ENCODE measurements around the gene TMEM243.
"Not testable (repeated sequence)": the region's sequence is repeated elsewhere in the genome, so short reads cannot be mapped to it uniquely, and the experiment has no call there.

Gene TMEM243

DNA sequence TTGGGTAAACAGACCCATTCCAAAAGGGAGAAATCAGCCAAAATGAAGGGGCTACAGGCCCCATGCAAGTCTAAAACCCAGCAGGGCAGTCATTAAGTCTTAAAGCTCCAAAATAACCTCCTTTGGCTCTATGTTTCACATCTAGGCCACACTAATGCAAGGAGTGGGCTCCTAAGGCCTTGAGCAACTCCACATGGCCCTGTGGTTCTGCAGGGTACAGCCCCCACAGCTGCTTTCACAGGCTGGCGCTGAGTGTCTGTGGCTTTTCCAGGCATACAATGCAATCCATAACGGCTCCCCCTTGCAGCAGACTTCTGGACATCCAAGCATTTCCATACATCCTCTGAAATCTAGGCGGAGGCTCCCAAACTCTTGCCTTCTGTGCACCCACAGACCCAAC lies 9.0 kb downstream of the TMEM243 start:
- no peak for DNase-seq

DNA sequence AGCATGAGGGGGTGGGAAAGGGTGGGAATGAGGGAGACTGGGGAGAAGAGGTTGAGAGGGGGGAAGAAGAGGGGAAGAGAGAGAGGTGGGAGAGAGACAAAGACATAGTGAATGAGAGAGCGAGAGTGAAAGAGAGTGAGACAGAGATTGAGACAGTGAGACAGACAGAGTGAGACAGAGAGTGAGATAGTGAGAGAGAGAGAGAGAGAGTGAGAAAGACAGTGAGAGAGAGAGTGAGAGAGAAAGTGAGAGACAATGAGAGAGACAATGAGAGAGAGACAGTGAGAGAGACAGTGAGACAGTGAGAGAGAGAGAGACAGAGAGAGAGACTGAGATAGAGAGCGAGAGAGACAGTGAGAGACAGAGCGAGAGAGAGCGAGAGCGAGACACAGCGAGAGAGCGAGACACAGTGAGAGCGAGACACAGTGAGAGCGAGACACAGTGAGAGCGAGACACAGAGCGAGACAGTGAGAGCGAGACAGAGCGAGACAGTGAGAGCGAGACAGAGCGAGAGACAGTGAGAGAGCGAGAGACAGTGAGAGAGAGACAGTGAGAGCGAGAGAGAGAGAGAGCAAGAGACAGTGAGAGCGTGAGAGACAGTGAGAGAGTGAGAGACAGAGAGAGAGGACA lies 10.1 kb downstream of the TMEM243 start:
- no peak for DNase-seq

DNA sequence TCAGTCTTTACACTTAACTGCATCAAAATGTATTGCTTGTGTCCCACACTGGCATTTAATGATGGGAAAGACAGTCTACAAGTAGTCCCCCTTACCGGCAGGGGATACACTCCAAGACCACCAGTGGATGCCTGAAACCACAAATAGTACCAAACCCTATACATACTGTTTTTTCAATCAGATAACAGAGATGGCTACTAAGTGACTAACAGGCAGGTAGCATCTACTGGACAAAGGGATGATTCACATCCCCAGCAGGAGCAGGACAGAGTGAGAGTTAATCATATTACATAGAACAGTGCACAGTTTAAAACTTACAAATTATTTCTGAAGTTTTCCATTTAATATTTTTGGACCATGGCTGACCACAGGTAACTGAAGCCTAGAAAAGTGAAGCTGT lies 13.2 kb downstream of the TMEM243 start:
- DNase-seq = no peak

DNA sequence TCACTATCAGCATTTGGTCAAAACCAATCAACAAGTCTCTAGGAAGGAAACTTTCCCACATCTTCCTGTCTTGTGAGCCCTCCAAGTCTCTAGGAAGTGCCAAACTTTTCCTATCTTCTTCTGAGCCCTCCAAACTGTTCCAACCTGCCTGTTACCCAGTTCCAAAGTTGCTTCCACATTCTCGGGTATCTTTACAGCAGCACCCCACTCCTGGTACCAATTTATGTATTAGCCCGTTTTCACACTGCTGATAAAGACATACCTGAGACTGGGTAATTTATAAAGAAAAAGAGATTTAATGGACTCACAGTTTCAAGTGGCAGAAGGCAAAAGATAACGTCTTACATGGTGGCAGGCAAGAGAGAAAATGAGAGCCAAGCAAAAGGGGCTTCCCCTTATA lies 13.8 kb downstream of the TMEM243 start:
- DNase-seq = not testable (repeated sequence)

DNA sequence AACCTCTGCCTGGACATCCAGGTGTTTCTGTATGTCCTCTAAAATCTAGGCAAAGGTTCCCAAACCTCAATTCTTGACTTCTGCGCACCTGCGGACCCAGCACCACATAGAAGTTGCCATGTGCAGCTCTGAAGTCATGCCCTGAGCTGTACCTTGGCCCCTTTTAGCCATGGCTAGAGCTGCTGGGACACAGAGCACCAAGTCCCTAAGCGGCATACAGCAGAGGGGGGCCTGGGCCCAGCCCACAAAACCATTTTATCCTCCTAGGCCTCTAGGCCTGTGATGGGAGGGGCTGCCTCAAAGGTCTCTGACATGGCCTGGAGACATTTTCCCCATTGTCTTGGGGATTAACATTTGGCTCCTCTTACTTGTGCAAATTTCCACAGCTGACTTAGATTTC lies 14.6 kb downstream of the TMEM243 start:
- DNase-seq = no peak

DNA sequence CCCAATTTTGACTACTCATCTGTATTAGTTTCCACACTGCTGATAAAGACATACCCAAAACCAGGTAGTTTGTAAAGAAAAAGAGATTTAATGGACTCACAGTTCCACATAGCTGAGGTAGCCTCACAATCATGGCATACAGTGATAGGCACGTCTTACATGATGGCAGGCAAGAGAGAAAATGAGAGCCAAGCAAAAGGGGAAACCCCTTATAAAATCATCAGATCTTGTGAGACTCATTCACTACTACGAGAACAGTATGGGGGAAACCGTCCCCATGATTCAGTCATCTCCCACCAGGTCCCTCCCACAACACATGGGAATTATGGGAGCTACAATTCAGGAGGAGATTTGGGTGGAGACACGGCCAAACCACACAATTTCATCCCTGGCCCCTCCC lies 15.6 kb downstream of the TMEM243 start:
- not testable (repeated sequence) for DNase-seq

DNA sequence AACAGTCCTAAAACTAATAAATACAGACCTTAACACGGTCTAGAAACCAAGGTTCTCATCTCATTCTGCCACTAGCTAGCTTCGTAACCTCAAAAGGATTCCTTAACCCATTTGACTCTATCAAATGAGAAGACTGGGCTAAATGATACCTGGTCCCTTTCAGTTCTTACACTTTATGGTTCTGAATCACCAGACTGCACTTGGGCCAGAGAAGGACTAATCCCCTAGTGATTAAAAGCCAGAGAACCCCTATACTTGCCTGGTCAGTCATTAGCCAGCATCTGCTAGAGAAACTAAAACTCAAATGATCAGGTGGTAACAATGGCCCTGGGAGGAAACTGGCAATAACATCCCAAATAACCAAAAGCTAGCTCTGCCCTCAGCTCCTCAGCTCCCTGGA lies 16.8 kb downstream of the TMEM243 start:
- no peak for DNase-seq

DNA sequence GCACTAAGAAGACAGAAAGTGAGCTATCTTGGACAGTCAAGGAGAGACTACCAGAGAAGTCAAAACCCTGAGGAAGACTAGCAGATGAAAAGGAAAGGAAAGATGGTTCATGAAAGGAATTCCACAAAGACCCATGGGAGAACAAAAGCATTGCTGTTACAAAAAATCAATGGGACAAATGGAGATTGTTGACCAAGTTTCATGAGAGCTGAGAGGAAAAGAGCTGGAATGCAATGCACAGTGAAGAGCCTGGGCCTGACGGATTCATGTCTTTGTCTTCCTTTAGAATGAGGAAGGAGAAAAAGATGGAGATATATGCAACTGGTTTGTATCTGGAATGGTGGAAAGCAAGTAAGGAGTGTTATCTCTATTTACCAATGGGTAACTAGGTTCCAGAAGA lies 17.3 kb downstream of the TMEM243 start:
- DNase-seq = no peak

DNA sequence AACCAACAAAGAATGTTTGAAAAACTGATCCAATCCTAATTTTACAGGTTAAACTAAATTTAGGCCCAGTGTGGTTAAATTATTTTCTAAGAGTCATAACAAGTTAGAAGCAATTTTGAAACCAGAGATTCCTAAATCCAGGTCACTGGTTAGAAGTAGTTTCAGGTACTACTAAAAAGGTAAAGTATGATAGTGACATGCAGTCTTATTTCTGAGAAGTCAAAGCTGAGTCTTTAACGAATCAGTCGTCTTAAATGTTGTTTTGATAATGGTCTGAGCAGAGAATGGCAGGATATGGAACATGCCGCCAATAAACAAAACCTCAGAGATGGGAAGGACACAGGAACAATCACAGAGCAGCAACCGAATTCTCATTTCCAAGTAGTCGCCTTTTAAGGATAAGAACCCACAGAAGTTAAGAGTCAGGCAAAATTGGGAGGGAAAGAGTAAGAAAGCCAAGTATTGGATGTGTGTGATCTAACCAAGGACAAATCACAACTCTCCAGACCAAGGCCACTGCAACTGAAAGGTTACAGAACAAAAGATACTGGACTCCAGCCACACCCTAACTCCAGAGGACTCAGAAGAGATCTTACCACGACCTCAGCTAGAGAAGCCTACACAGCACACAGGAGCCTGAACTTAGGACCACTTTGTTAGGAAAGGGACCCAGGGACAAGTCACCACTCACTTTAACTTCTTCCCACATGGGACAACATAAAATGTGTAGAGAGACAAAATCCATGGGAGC lies 19.7 kb downstream of the TMEM243 start:
- DNase-seq = no peak

DNA sequence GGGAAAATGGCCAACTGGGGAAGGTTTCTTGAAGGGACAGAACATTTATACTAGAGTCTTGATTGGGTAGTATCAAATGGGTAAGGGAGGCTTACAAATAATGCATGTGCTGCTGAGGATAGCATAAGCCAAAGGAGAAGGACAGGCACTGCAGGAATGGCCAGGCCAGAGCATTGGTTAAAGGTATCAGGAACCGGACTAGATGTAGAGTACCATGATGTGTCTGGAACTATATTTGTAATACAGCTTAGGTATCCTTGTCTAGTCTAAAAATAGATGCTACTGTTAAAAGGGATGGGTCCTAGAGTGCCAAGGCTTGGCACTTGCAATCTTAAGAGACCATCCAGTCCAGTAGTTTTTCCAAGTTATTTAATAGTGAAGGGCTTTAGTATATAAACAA lies 20.3 kb downstream of the TMEM243 start:
- DNase-seq = no peak

DNA sequence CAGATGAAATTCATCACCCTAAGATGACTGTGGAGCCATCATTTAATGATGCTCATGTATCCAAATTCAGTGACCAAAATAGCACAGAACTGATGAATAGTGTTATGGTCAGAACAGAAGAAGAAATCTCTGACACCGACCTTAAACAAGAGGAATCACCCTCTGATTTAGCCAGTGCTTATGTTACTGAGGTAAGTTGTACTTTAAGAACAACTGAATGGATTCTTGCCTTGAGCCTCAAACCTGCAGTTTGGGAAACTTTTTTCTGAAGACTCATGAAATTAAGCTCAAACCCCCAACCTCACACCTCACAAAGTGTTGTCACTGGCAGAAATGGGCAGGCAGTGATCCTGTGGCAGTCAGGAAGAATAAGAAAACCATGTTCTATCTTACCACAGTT lies 25.6 kb downstream of the TMEM243 start:
- no peak for DNase-seq

DNA sequence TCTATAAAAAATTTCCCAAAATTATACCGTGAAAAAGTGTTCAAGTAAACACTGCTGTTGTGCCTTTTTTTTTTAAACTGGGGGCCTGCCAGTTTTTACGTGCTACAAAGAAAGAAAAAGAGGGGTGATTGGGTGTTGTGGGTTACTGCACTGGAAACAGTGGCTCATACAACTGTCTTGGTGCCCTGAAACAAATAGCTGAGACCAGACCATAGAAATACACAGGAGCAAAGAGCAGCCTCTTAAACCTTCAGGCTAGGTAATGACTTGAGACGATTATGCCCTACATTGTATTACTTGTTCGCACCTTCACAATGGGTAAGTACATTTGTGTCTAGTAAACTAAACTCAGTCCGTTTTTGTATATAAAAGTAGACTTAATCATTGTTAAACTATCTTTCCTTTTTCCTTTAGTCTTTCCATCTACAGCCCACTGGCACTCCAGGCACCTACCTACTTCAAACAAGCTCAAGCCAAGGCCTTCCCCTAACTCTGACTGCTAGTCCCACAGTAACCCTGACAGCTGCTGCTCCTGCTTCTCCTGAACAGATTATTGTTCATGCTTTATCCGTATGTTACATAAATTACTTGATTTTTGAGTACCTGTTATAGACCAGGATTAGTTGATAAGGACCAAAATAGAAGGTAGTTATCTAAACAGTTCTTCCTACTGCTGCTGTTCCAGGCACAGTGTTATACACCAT lies 26.6 kb downstream of the TMEM243 start:
- DNase-seq = no peak

DNA sequence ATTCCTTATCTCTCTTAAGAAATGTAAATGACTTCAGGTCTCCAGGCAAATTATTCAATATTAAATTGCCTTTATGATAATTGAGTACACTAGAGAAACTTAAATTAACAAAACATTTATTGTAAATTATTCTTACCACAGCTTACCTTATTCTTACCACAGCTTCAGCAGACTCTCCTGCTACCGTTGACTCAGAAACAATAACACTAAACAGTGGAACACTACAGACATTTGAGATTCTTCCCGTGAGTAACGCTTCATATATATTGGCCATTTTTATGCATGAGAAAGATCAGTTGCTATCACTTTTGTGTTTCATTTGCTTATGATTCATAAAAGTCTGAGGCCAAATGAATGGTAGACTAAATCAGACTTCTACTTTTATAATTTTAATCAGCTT lies 28.7 kb downstream of the TMEM243 start:
- DNase-seq = no peak

DNA sequence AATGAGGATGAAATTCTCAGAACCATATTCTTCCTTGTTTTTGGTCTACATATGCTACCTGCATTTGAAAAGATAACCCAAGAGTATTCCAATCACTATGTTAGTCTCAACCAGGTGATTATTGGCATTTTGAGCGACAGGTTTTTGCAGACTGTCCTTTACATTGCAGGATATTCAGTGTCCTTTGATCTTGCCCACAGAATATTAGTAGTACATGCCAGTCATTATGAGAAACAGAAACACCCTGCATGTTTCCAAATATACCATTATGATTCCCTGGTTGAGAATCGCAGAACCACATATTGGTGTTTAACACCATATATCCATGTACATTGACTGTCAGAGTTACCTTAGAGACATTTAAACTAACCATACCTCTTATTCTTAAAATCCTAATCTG lies 30.6 kb downstream of the TMEM243 start:
- DNase-seq = no peak

DNA sequence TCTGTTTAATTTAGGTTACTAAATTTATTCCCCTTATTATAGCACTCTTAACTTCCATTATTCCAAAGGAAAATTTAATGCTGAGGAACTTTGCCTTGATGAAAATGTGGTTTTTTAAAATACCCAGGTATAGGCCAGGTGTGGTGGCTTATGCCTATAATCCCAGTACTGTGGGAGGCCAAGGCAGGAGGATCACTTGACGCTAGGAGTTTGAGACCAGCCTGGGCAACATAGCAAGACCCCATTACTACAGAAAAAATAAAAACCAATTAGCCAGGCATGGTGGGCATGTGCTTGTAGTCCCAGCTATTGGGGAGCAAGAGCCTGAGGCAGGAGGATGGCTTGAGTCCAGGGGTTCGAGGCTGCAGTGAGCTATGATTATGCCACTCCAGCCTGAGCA lies 32.4 kb downstream of the TMEM243 start:
- DNase-seq = no peak

DNA sequence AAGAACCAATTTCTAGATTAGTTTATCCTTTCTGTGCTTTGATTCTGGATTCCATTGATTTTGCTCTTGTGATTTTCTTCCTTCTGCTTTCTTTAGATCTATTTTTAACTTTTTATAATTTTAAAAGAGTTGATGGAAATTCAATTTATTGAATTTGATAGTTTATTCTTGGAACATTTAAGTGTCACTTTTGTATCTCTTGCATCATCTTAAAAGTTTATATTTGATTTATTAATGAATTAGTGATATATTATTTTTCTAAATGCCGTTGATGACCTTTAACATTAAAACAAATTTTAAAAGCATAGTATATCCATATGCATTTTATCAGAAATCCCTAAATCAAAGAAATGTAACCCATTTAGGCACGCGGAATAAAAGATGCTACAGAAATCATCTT lies 40.4 kb downstream of the TMEM243 start:
- no peak for DNase-seq

DNA sequence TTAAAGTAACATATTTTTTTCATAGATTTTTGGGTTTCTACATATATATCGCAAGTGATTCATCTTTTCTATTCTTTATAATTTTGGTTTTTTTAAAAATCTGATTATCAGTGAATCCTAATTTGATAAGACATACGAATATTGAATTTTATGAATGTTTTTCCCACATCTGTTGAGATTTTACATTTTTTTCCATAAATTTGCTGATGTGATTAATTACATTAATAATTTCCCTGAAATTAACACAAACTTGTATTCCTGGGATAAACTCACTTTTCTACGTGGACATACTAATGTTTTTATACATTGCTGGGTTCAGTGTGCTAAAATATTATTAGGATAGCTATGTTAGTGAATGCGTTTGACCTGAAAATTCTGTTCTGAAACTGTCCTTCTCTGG lies 41.2 kb downstream of the TMEM243 start:
- DNase-seq = no peak

DNA sequence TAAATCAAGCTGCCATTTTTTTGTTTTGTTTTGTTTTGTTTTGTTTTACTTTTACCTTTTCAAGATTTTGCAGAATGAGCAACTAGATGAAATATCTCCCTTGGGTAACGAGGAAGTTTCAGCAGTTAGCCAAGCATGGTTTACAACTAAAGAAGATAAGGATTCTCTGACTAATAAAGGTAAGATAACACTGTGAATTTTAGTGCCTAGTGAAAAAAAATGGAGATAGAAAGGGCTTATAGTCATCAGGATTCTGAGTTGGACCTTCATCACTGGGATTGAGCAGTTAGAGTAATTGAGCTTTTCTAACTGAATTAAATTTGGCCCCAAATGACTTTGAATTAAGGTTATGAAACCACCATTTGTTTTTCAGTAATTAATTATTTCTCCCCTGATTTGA lies 46.1 kb downstream of the TMEM243 start:
- no peak for DNase-seq

DNA sequence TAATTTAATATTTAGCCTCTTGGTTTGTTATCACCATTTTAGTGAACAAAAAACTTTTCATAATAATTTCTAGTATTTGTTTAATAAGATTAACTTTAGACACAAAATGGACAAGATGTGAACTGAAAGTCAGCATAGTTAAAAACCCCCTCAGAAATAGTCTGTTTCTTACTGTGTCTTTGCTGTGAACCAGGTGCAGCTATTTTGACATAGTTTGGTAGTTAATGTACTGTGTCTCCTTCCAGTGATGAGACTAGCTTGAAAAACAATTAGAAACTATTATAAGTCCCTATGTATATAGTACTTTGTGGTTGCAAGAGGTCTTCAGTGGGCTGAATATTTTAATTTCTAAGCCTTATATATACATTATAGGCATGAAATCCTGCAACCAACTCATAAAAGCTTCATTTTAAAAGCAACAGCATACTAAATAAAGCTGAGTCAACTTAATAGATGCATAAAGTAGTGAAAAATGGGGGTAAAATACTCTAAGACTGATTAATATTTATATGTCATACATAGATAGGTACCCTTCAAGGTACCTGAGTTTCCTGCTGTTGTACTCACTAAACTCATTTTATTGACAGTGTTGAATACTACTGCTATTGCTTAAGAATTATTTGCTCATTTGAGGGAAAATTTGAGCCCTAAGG lies 48.1 kb downstream of the TMEM243 start:
- no peak for DNase-seq

DNA sequence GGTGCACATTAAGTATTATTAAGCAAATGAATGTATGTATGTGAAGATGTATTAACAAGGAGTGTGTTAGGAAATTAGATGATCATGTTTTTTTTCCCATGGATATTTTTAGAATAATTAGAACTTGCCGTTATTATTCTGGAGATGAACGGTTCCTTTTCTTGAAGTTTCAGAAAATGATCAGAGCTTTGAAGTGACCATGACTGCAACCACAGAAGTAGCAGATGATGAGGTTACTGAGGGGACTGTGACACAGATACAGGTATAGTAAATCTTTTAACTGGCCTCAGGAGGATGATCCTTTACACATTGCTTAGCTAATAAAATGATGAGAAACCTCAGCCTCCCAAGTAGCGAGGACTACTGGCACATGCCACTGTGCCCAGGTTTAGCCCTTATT lies 48.7 kb downstream of the TMEM243 start:
- DNase-seq = no peak

DNA sequence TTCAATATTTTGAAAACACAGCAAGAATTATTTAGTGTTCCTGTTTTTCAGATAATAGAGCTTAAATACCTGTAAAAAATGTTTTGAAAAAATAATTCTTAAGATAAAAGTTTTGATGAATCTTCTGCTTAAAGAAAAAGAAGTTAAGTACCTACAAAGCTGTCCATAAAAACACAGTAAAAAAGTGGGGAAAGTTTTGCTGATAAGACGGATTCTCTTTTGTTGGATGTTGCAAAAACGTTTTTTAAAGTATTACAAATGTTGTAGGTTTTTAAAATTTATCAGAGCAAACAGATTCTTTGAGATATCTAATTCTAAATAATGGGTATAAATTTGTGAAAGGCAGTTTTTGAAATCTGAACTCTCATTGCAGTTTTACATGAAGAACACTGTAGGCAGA lies 55.1 kb downstream of the TMEM243 start:
- DNase-seq = no peak

DNA sequence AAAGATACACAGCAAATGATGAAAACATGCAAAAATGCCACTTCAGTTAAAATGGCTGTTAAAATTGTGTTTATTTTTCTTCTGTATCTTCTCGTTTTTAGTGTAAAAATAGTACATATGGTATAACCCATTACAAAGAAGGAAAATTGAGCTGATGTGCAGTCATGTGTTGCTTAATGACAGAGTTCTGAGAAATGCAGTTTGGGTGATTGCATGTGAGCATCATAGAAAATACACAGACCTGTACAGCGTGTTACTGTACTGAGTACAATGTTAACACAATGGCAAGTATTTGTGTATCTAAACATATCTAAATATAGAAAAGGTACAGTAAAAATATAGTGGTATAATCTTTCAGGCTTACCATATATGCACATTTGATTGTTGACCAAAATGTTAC lies 60.0 kb downstream of the TMEM243 start:
- DNase-seq = no peak

DNA sequence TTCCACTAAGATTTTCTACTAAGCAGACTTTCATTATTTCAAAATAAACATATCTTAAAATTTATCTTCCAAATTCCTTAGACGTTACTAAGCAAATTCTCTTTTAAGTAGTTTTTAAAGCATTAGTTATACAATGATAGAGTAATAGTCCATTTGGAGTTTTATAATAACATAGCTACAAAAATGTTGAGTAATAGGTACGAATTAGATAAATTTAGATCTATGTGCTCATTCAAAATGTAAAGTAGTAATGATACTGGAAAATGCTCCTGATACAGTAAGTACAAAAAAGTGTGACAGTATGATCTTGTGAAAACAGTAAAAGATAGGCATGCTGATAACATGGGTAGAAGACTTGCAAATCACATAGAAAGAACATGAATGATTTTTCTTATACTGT lies 62.8 kb downstream of the TMEM243 start:
- no peak for DNase-seq

DNA sequence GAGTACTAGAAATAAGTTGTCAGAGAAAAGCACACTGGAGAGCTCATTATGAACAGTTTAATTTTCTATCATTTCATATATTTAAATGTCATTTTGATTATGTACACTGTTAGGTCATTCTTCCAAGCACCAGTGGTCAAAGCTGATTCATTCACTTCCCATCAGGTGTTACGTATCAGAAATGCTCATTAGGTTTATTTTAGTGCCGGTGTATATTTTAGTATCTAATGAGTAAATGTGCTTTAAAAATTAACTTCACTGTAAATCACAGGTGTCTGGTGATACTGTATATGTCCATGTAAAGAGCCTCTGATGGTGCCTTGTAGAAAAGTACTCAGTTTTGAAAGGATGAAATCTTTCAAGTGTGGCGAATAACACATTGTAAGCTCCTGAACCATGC lies 63.7 kb downstream of the TMEM243 start:
- DNase-seq = no peak
